BLaER1 treated with 17β-estradiol and CSF1 and Interleukin-3, amounts not matched to agents 10 nM and 100 nM (cell line): ENCODE data around the gene RPS6KA5.

ENCODE experiments used
- H3K27ac ChIP-seq, 11 experiments: shearing (Covaris generic); formaldehyde crosslinking; 2 replicates each; pipeline ENCODE4 v1.8.1; 2022
- H3K27me3 ChIP-seq, 11 experiments: shearing (Covaris generic); formaldehyde crosslinking; 2 replicates each; pipeline ENCODE4 v1.8.1; 2022
- H3K36me3 ChIP-seq, 11 experiments: shearing (Covaris generic); formaldehyde crosslinking; 2 replicates each; pipeline ENCODE4 v1.8.1; 2022
- H3K4me1 ChIP-seq, 10 experiments: shearing (Covaris generic); formaldehyde crosslinking; 2 replicates each; pipeline ENCODE4 v1.8.1; 2022
- H3K4me2 ChIP-seq, 11 experiments: shearing (Covaris generic); formaldehyde crosslinking; 2 replicates each; pipeline ENCODE4 v1.8.1; 2022
- H3K4me3 ChIP-seq, 10 experiments: shearing (Covaris generic); formaldehyde crosslinking; 2 replicates each; pipeline ENCODE4 v1.8.1; 2022
- H3K9ac ChIP-seq, 11 experiments: shearing (Covaris generic); formaldehyde crosslinking; 2 replicates each; pipeline ENCODE4 v1.8.1; 2022
- H3K9me3 ChIP-seq, 11 experiments: shearing (Covaris generic); formaldehyde crosslinking; replicated peaks in 1 of 11; 2 replicates each; pipeline ENCODE4 v1.8.1; 2022
- H4K20me1 ChIP-seq, 11 experiments: shearing (Covaris generic); formaldehyde crosslinking; 2 replicates each; pipeline ENCODE4 v1.8.1; 2022
- Cebpa-rat ChIP-seq, 11 experiments: shearing (Covaris generic); IDR thresholded peaks; 2 replicates each; pipeline ENCODE4 v1.8.1; 2022

RPS6KA5 gene

DNA sequence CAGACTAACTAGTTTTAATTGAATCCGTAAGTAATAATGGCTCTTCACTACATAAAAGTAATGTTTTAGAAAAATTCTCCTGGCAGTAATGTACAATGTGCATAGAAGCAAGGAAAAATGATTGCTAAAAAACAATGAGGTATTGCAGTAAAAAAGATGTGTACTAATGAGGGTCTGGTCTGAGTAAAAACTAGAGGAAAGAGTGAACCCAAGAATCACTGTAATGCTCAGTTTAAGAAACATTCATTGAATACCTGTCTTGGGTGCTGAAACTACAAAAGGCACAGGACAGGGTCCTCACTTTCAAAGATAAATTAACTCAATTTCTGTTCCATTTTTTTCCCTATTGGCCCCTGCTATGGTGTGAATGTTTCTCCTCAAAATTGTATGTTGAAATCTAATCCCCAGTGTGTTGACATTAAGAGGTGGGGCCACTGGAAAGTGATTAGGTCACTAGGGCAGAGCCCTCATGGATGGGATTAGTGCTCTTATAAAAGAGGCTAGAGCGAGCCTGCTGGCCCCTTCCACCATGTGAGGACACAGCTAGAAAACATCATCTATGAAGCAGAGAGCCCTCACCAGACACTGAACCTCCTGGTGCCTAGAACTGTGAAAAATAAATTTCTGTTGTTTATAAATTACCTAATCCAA, 51.6 kb downstream of the RPS6KA5 start:
- Histone ChIP-seq H3K4me3 (no peak overlapping the region), H3K4me2 (peak overlapping the region; percentile 32 to 93 (median 74)), H3K27me3 (no peaks in the 10 kb centered on the region), H3K27ac (peak overlapping the region; percentile 8 to 84 (median 71); a peak in 19 of 22 replicates), H3K36me3 (no peaks in the 10 kb centered on the region), H4K20me1 (no peaks in the 10 kb centered on the region), H3K4me1 (peaks cover 15 to 62% (median 23%) of the 10 kb centered on the region in 10 experiments), H3K9me3 (no peaks in the 10 kb centered on the region), H3K9ac (peak overlapping the region in 7 of 11 experiments; percentile 15 to 68 (median 51); a peak in 12 of 22 replicates)
- peak in 1 of 11 experiments; percentile 8; a peak in 2 of 22 replicates for TF ChIP-seq Cebpa-rat (IDR thresholded peaks at IDR 0.05)

DNA sequence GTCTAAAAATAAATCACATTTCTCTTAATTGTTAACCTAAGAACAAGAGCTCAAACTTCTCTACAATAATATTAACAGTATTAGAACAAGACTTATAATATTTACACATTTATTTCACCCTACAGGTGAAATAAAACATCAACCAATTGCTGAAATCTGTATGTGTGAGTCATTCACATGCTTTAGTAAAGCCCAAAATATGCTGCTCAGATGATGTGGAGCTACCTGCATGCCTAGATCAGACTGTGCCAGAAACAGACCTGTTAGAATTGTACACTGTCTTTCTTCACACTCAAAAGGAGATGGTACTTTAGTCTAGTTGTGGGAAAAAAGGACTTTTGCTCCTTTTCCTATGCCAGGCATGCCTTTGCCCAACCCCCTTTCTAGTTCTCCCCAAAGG, 54.7 kb downstream of the RPS6KA5 start:
- TF ChIP-seq Cebpa-rat (IDR thresholded peaks at IDR 0.05), result no peak
- H3K9me3 ChIP-seq, result no peaks in the 10 kb centered on the region
- no peak overlapping the region for H3K4me3 ChIP-seq
- H4K20me1 ChIP-seq, result no peaks in the 10 kb centered on the region
- peaks cover 15 to 30% (median 22%) of the 10 kb centered on the region in 10 experiments for H3K4me1 ChIP-seq
- H3K36me3 ChIP-seq, result no peaks in the 10 kb centered on the region
- H3K9ac ChIP-seq, result no peak overlapping the region
- no peak overlapping the region for H3K27ac ChIP-seq
- no peak overlapping the region for H3K4me2 ChIP-seq
- H3K27me3 ChIP-seq, result no peaks in the 10 kb centered on the region

GRCh38 chr14:91004987-91005386, 55.5 kb downstream of the RPS6KA5 start:
- Histone ChIP-seq H3K4me3 (no peak overlapping the region), H3K4me1 (peaks cover 11 to 23% (median 15%) of the 10 kb centered on the region in 10 experiments), H4K20me1 (no peaks in the 10 kb centered on the region)

DNA sequence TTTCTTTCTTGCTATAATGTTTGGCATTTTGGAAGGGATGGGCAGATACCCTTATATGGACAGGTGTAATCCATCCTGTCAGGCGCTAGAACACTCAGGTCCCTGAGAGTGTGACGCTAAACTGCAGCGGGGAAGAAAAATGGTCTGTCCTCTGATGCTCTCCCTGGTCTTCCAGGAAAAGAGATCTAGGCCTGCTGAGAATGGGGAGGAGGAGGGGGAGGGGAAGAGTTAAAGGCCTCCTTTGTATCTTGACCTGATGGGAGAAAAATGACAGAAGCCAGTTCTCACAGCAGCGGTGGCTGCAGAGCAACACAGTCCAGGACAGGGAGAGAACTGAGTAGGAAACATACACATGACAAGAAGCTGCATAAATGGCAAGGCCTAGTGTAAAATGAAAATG, 61.1 kb downstream of the RPS6KA5 start:
- Histone ChIP-seq H3K9me3 (no peaks in the 10 kb centered on the region), H3K4me1 (no peaks in the 10 kb centered on the region), H3K27ac (no peak overlapping the region), H4K20me1 (no peaks in the 10 kb centered on the region), H3K4me2 (no peak overlapping the region), H3K9ac (no peak overlapping the region), H3K27me3 (no peaks in the 10 kb centered on the region), H3K4me3 (no peak overlapping the region), H3K36me3 (peaks cover 0 to 7% (median 0%) of the 10 kb centered on the region in 11 experiments; a peak in 1 of 22 replicates)
- TF ChIP-seq Cebpa-rat (IDR thresholded peaks at IDR 0.05), result no peak

More at GRCh38 chr14:91004987-91005386, 55.5 kb downstream of the RPS6KA5 start:
- Histone ChIP-seq H3K36me3 (no peaks in the 10 kb centered on the region), H3K27ac (no peak overlapping the region), H3K9ac (no peak overlapping the region), H3K9me3 (no peaks in the 10 kb centered on the region), H3K27me3 (no peaks in the 10 kb centered on the region), H3K4me2 (no peak overlapping the region)
- no peak for TF ChIP-seq Cebpa-rat (IDR thresholded peaks at IDR 0.05)

DNA sequence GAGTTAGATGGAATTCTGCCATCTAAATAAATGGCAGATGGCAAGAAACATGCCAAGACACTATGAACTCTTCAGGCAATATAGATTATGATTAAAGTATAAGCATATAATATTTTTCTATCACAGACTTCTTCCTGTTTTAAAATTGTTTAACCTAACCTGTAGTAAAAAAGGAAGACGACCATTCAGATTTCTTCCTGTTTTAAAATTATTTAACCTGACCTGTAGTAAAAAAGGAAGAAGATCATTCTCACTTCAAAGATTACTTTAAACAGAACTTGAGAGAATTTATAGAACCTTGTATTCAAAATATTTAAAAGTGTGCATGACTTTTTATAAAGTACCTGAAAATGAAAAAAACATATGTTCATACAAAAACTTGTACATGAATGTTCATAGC, 63.5 kb downstream of the RPS6KA5 start:
- Histone ChIP-seq H3K4me3 (no peak overlapping the region), H3K4me2 (no peak overlapping the region), H3K9ac (no peak overlapping the region), H4K20me1 (no peaks in the 10 kb centered on the region), H3K9me3 (no peaks in the 10 kb centered on the region), H3K27ac (no peak overlapping the region), H3K36me3 (peaks cover 0 to 7% (median 0%) of the 10 kb centered on the region in 11 experiments; a peak in 1 of 22 replicates), H3K4me1 (no peaks in the 10 kb centered on the region), H3K27me3 (no peaks in the 10 kb centered on the region)
- no peak for TF ChIP-seq Cebpa-rat (IDR thresholded peaks at IDR 0.05)

DNA sequence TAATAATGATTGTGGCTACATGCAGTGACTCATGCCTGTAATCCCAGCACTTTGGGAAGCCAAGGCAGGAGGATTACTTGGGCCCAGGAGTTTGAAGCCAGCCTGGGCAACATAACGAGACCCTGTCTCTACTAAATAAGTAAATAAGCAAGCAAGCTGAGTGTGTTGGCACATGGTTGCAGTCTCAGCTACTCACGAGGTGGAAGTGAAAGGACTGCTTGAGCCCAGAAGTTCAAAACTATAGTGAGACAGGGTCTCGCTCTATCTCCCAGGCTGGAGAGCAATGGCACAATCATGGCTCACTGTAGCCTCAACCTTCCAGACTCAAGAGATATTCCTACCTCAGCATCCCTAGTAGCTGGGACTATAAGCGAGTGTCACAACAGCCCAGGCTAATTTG, 64.7 kb downstream of the RPS6KA5 start:
- H3K27ac ChIP-seq, result no peak overlapping the region
- no peaks in the 10 kb centered on the region for H3K9me3 ChIP-seq
- H3K9ac ChIP-seq, result no peak overlapping the region
- TF ChIP-seq Cebpa-rat (IDR thresholded peaks at IDR 0.05), result no peak
- H3K4me1 ChIP-seq, result no peaks in the 10 kb centered on the region
- peaks cover 0 to 7% (median 0%) of the 10 kb centered on the region in 11 experiments; a peak in 1 of 22 replicates for H3K36me3 ChIP-seq
- no peak overlapping the region for H3K4me2 ChIP-seq
- no peaks in the 10 kb centered on the region for H4K20me1 ChIP-seq
- H3K4me3 ChIP-seq, result no peak overlapping the region
- no peaks in the 10 kb centered on the region for H3K27me3 ChIP-seq

GRCh38 chr14:90993792-90994191, 66.6 kb downstream of the RPS6KA5 start:
- Histone ChIP-seq H3K9ac (no peak overlapping the region), H3K9me3 (no peaks in the 10 kb centered on the region), H4K20me1 (no peaks in the 10 kb centered on the region), H3K4me1 (no peaks in the 10 kb centered on the region), H3K4me2 (no peak overlapping the region), H3K4me3 (no peak overlapping the region), H3K27me3 (no peaks in the 10 kb centered on the region), H3K27ac (no peak overlapping the region), H3K36me3 (peaks cover 0 to 7% (median 0%) of the 10 kb centered on the region in 11 experiments; a peak in 1 of 22 replicates)
- no peak for TF ChIP-seq Cebpa-rat (IDR thresholded peaks at IDR 0.05)

- no peaks in the 10 kb centered on the region for H3K9me3 ChIP-seq
- H4K20me1 ChIP-seq, result no peaks in the 10 kb centered on the region
- no peak overlapping the region for H3K4me2 ChIP-seq
- no peak overlapping the region for H3K27ac ChIP-seq
- H3K4me1 ChIP-seq, result no peaks in the 10 kb centered on the region
- no peaks in the 10 kb centered on the region for H3K27me3 ChIP-seq
- H3K36me3 ChIP-seq, result no peaks in the 10 kb centered on the region
- no peak overlapping the region for H3K4me3 ChIP-seq
- H3K9ac ChIP-seq, result no peak overlapping the region
- TF ChIP-seq Cebpa-rat (IDR thresholded peaks at IDR 0.05), result no peak
Measured at GRCh38 chr14:90991690-90992443, 68.6 kb downstream of the RPS6KA5 start.

- TF ChIP-seq Cebpa-rat (IDR thresholded peaks at IDR 0.05), result no peak
- no peaks in the 10 kb centered on the region for H3K9me3 ChIP-seq
- no peak overlapping the region for H3K27ac ChIP-seq
- no peaks in the 10 kb centered on the region for H3K27me3 ChIP-seq
- H3K4me1 ChIP-seq, result no peaks in the 10 kb centered on the region
- no peaks in the 10 kb centered on the region for H3K36me3 ChIP-seq
- no peak overlapping the region for H3K4me2 ChIP-seq
- no peak overlapping the region for H3K4me3 ChIP-seq
- H3K9ac ChIP-seq, result no peak overlapping the region
- H4K20me1 ChIP-seq, result no peaks in the 10 kb centered on the region
Measured at GRCh38 chr14:90990141-90990540, 70.3 kb downstream of the RPS6KA5 start.
